Body of pancreas (tissue), 4 donors: ENCODE data around the gene LGR5.

Source experiments
- CTCF ChIP-seq, 7 experiments: fragments of 450-650 bp in 4 of 7; fragments of 200-600 bp in 3 of 7; sonication (generic) in 3 of 7; IDR thresholded peaks; one replicate each; pipeline ENCODE4 v1.5.1; 2016 to 2019; ENCODE audit warnings: antibody characterized with exemption in 7 of 7
- POLR2A ChIP-seq, 3 donors: fragments of 450-650 bp; IDR thresholded peaks; one replicate each; pipeline ENCODE4 v1.6.1; 2016; ENCODE audit warnings: antibody characterized with exemption in 3 of 3, mild to moderate bottlenecking in 2 of 3

- no peak for TF ChIP-seq CTCF (IDR thresholded peaks at IDR 0.05)
- TF ChIP-seq POLR2A (IDR thresholded peaks at IDR 0.05): no peak
Measured at GRCh38 chr12:71465796-71466195, 26.2 kb downstream of the LGR5 start.
